SK-N-SH (cell line): ENCODE measurements around the gene VMP1.

Source experiments
- MXI1 ChIP-seq: IDR thresholded peaks from 2 replicates; pipeline ENCODE4 v1.6.1; 2012; ENCODE audit warnings: mild to moderate bottlenecking, low read depth, low read length, improper control_type of control experiment
- POLR2AphosphoS5 ChIP-seq: IDR thresholded peaks from 2 replicates; pipeline ENCODE4 v1.6.1; 2012; ENCODE audit warnings: low read depth, low read length

- TF ChIP-seq MXI1 = no peak; the same call in 1 of the 2 replicates
- peak; percentile 88; the same call in 1 of the 2 replicates for TF ChIP-seq POLR2AphosphoS5
Observed at GRCh38 chr17:59829217-59830006, 122.0 kb downstream of the VMP1 start.
